ENCODE results near the gene SMCR8.
A peak's percentile ranks its signal among the peaks of the same experiment; 100 is the strongest.

The SMCR8 gene, protein sequence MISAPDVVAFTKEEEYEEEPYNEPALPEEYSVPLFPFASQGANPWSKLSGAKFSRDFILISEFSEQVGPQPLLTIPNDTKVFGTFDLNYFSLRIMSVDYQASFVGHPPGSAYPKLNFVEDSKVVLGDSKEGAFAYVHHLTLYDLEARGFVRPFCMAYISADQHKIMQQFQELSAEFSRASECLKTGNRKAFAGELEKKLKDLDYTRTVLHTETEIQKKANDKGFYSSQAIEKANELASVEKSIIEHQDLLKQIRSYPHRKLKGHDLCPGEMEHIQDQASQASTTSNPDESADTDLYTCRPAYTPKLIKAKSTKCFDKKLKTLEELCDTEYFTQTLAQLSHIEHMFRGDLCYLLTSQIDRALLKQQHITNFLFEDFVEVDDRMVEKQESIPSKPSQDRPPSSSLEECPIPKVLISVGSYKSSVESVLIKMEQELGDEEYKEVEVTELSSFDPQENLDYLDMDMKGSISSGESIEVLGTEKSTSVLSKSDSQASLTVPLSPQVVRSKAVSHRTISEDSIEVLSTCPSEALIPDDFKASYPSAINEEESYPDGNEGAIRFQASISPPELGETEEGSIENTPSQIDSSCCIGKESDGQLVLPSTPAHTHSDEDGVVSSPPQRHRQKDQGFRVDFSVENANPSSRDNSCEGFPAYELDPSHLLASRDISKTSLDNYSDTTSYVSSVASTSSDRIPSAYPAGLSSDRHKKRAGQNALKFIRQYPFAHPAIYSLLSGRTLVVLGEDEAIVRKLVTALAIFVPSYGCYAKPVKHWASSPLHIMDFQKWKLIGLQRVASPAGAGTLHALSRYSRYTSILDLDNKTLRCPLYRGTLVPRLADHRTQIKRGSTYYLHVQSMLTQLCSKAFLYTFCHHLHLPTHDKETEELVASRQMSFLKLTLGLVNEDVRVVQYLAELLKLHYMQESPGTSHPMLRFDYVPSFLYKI

DNA sequence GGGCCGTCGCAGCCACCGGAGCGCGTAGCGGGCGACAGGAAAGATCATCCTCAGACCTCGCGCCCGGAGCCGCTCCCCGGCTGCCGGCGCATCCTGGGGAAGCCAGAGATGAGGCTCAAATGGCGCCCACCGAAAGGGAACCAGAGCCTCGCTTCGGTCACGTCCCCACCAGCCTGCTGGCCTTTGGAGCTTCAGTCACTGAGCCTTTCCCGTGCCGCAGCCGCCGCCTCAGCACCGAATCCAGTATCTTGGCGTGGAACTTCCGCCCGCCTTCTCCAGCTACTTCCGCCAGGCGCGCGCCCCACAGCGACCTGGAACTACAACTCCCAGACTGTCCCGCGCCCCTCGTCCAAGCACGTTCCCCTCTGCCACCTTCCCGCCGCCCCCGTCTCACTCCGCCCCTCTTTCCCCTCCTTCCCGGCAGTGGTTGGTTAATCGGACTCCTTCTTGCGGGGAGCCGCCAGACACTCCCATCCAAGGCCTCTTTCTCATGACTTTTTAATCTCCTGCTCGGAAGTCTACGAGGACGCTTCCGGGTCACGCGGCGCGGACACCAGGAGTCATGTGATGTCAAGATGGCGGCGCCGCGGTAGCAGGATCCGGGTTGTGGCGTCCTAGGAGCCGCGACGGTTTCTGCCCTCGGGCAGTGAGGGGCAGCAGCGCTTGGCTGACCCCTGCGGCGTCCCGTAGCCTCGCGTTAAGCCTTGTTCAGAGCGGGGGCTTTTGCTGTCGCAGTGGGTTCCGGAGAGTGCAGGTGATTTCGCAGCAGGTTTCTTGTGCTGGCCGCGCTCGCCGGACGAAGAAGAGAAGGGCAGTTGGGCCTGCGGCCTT is at the start of gene SMCR8, which contains the start of gene TOP3A:
SMCR8 (plus strand) TSS at position 563 of the 831 bp plus-strand sequence. CDS start 497 bp downstream, outside the sequence.
TOP3A (minus strand) TSS at position 264 of the 831 bp plus-strand sequence; CDS start at position 48, 216 bp downstream.
- TF ChIP-seq, protein P1, sequence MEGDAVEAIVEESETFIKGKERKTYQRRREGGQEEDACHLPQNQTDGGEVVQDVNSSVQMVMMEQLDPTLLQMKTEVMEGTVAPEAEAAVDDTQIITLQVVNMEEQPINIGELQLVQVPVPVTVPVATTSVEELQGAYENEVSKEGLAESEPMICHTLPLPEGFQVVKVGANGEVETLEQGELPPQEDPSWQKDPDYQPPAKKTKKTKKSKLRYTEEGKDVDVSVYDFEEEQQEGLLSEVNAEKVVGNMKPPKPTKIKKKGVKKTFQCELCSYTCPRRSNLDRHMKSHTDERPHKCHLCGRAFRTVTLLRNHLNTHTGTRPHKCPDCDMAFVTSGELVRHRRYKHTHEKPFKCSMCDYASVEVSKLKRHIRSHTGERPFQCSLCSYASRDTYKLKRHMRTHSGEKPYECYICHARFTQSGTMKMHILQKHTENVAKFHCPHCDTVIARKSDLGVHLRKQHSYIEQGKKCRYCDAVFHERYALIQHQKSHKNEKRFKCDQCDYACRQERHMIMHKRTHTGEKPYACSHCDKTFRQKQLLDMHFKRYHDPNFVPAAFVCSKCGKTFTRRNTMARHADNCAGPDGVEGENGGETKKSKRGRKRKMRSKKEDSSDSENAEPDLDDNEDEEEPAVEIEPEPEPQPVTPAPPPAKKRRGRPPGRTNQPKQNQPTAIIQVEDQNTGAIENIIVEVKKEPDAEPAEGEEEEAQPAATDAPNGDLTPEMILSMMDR (conservative IDR thresholded peaks at IDR 0.05; ENCODE audit: low read depth): no peak
- POLR2A ChIA-PET (ENCODE audit: low non-redundant PET): no interaction called here
- DNase-seq (ENCODE audit: low spot score): peak; percentile 95
- H3K27ac ChIP-seq: peak within 1 kb of the TSS; percentile 87
- CTCF ChIA-PET: interaction anchor here (0.6 kb wide), 1 partner anchor 48 kb away, joined by 7 read pairs; no protein-coding TSS in a partner anchor

DNA sequence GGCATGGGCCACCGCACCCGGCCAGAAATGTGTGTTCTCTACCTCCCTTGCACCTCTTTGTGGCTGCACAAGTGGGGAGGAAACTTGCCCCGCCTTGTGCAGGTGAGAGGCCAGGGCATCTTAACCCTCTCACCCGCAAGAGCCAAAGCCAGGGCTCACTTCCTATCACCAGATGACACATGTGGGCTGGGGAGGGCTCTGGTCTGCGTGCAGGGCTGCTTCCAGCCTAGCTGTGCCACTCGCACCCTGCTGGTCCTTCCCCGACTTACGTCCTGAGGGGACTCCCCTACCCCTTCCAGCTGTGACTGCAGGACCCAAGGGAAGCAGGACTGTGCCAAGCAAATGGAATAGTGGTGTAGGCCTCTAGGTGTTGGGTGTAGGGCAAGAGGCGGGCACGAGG is 47.7 kb upstream of the SMCR8 start:
- ChIA-PET CTCF (no interaction called here), POLR2A (ENCODE audit: low non-redundant PET) (no interaction called here)
- peak overlapping the region; percentile 82 for H3K27ac ChIP-seq
- TF ChIP-seq, protein P1 (conservative IDR thresholded peaks at IDR 0.05; ENCODE audit: low read depth): no peak
- DNase-seq (ENCODE audit: low spot score): no peak

- DNase-seq (ENCODE audit: low spot score): no peak
- peak overlapping the region; percentile 82 for H3K27ac ChIP-seq
- POLR2A ChIA-PET (ENCODE audit: low non-redundant PET): interaction anchor here (0.5 kb wide), 1 partner anchor 26 kb away, joined by 3 read pairs; no protein-coding TSS in a partner anchor
- TF ChIP-seq, protein P1 (conservative IDR thresholded peaks at IDR 0.05; ENCODE audit: low read depth): no peak
- CTCF ChIA-PET: interaction anchor here (0.6 to 0.7 kb wide), 3 partner anchors 21 to 1248 kb away, joined by 4 to 7 read pairs (median 5); no protein-coding TSS in a partner anchor
Observed at GRCh38 chr17:18267927-18268711, 47.0 kb upstream of the SMCR8 start.

GRCh38 chr17:18270046-18270931 is 44.8 kb upstream of the SMCR8 start:
- ChIA-PET POLR2A (ENCODE audit: low non-redundant PET) (no interaction called here), CTCF (no interaction called here)
- no peak for DNase-seq (ENCODE audit: low spot score)
- peak overlapping the region; percentile 82 for H3K27ac ChIP-seq
- TF ChIP-seq, protein P1 (conservative IDR thresholded peaks at IDR 0.05; ENCODE audit: low read depth): no peak

GRCh38 chr17:18277076-18277475 is 38.0 kb upstream of the SMCR8 start:
- ChIA-PET CTCF (no interaction called here), POLR2A (ENCODE audit: low non-redundant PET) (no interaction called here)
- TF ChIP-seq, protein P1 (conservative IDR thresholded peaks at IDR 0.05; ENCODE audit: low read depth): no peak
- DNase-seq (ENCODE audit: low spot score): no peak
- H3K27ac ChIP-seq: no peak overlapping the region
